Smooth muscle cell (in vitro differentiated cells): ENCODE results near the gene GRAMD1B. TPM values are rescaled to one million over a fixed set of nuclear protein-coding genes. Genes with fewer than 3 reads are reported as not detected.

Source experiments
- DNase-seq: peaks from one replicate; lab custom pipeline; 2025; ENCODE audit not compliant: unreplicated experiment; lab: John Stamatoyannopoulos, UW
- H2AFZ ChIP-seq: fragments of 200-600 bp; sonication (generic); 2 replicates; pipeline ENCODE4 v1.6.0; 2016; ENCODE audit warnings: antibody characterized with exemption, low read depth, mild to moderate bottlenecking
- H3F3A ChIP-seq: fragments of 200-600 bp; sonication (generic); 2 replicates; pipeline ENCODE4 v1.6.0; 2017; ENCODE audit warnings: antibody characterized with exemption, low read depth
- H3K27ac ChIP-seq: fragments of 200-600 bp; sonication (generic); 2 replicates; pipeline ENCODE4 v1.5.1; 2016; ENCODE audit warnings: low read depth, mild to moderate bottlenecking
- H3K27me3 ChIP-seq: fragments of 200-600 bp; sonication (generic); 2 replicates; pipeline ENCODE4 v1.6.1; 2016; ENCODE audit warnings: low read depth, mild to moderate bottlenecking
- H3K36me3 ChIP-seq: fragments of 200-600 bp; sonication (generic); 2 replicates; pipeline ENCODE4 v1.5.1; 2016; ENCODE audit warnings: low read depth
- H3K4me1 ChIP-seq: fragments of 200-600 bp; sonication (generic); 2 replicates; pipeline ENCODE4 v1.5.1; 2016; ENCODE audit warnings: low read depth
- H3K4me2 ChIP-seq: fragments of 200-600 bp; sonication (generic); 2 replicates; pipeline ENCODE4 v1.6.0; 2016; ENCODE audit warnings: mild to moderate bottlenecking
- H3K4me3 ChIP-seq: fragments of 200-600 bp; sonication (generic); 2 replicates; pipeline ENCODE4 v1.5.1; 2016; ENCODE audit warnings: mild to moderate bottlenecking
- H3K79me2 ChIP-seq: fragments of 200-600 bp; sonication (generic); 2 replicates; pipeline ENCODE4 v1.6.0; 2016; ENCODE audit warnings: low read depth, mild to moderate bottlenecking
- H3K9ac ChIP-seq: fragments of 200-600 bp; sonication (generic); 2 replicates; pipeline ENCODE4 v1.6.0; 2016; ENCODE audit warnings: low read depth
- H3K9me3 ChIP-seq: fragments of 200-600 bp; sonication (generic); replicated peaks from 2 replicates; pipeline ENCODE4 v1.5.1; 2016; ENCODE audit warnings: low read depth
- H4K20me1 ChIP-seq: fragments of 200-600 bp; sonication (generic); 2 replicates; pipeline ENCODE4 v1.6.0; 2016; ENCODE audit warnings: low read depth
- CTCF ChIP-seq: fragments of 200-600 bp; sonication (generic); IDR thresholded peaks from 2 replicates; pipeline ENCODE4 v1.5.1; 2017; ENCODE audit warnings: borderline replicate concordance, mild to moderate bottlenecking, antibody characterized with exemption; ENCODE audit not compliant: insufficient read depth, poor library complexity, severe bottlenecking
- WGBS: methylation state at CpG from one replicate; pipeline ENCODE4 v1.1.7; 2016; ENCODE audit warnings: low lambda C conversion rate; 5-methylcytosine and 5-hydroxymethylcytosine counted together
- polyA plus RNA-seq: library from polyadenylated mRNA; unstranded; fragments of >200 nt; fragmentation: Nextera tagmentation; extraction: Ambion mirVana; gene quantifications from 2 replicates; pipeline ENCODE4 v1.2.1, GENCODE V29; 2016
- total RNA-seq: library from RNA; depleted of rRNA; stranded (reverse); fragments of >200 nt; gene quantifications from 2 replicates; pipeline ENCODE4 v1.2.3, GENCODE V29; 2014

GRAMD1B gene
- total and polyA plus RNA-seq, 2 experiments from 2014 or later: 2.4 to 3.4 TPM

DNA sequence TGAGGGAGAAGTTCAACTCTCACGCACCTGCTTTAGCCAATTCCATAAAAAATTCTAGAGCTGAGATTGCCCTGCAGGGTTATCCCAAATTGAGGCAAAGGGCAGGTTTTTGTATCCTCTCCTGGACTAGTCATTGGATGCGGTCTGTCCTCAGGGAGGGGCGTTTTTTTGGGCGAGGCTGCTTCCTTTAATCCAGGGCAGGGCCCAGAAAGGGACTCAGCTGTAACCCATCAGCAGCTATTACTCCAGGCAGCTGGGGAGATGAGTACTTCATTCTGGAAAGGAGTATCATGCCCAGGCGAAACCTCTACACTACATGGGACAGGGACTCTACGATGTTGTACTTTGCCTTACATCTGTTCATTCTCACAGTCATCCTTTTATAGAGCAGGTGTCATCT, 121.0 kb downstream of the GRAMD1B start:
- H3K4me1 ChIP-seq: peaks cover 10% of the 10 kb centered on the region
- H3K27me3 ChIP-seq: no peaks in the 10 kb centered on the region
- H2AFZ ChIP-seq: no peak overlapping the region
- no peak for TF ChIP-seq CTCF
- no peak overlapping the region for H3K27ac ChIP-seq
- H3K4me3 ChIP-seq: no peak overlapping the region
- DNase-seq: no peak
- H3F3A ChIP-seq: no peaks in the 10 kb centered on the region
- H3K79me2 ChIP-seq: no peaks in the 10 kb centered on the region
- no peaks in the 10 kb centered on the region for H3K36me3 ChIP-seq
- H3K9ac ChIP-seq: no peak overlapping the region
- 98% methylated on average over 6 of the region's 6 CpGs for WGBS
- no peaks in the 10 kb centered on the region for H4K20me1 ChIP-seq
- no peak overlapping the region for H3K4me2 ChIP-seq
- no peaks in the 10 kb centered on the region for H3K9me3 ChIP-seq

DNA sequence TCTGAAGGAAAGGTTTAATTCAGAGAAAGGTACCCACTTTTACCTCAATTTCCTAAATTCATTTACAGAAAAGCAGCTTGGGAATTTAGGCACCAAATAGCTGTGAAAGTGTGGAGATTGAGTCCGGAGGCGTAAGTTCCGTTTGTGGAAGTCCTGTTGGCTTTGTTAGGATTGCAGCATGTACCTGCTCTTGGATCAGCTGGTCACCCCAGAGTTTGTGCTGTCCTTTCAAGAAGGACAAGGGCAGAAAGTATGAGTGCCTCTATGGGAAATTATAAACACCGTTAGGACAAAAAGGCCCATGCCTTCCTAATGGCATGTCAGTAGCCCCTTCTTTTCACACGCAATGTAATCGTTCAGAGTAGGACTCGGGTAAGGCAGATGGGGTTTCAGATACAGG, 126.6 kb downstream of the GRAMD1B start:
- H3K4me1 ChIP-seq: peaks cover 22% of the 10 kb centered on the region
- no peaks in the 10 kb centered on the region for H3K36me3 ChIP-seq
- DNase-seq: no peak
- H4K20me1 ChIP-seq: no peaks in the 10 kb centered on the region
- TF ChIP-seq CTCF: no peak
- H2AFZ ChIP-seq: no peak overlapping the region
- H3K4me3 ChIP-seq: no peak overlapping the region
- H3F3A ChIP-seq: no peaks in the 10 kb centered on the region
- H3K9me3 ChIP-seq: no peaks in the 10 kb centered on the region
- H3K27ac ChIP-seq: no peak overlapping the region
- no peak overlapping the region for H3K9ac ChIP-seq
- no peaks in the 10 kb centered on the region for H3K79me2 ChIP-seq
- H3K27me3 ChIP-seq: no peaks in the 10 kb centered on the region
- WGBS: 92% methylated on average over 7 of the region's 7 CpGs
- no peak overlapping the region for H3K4me2 ChIP-seq

DNA sequence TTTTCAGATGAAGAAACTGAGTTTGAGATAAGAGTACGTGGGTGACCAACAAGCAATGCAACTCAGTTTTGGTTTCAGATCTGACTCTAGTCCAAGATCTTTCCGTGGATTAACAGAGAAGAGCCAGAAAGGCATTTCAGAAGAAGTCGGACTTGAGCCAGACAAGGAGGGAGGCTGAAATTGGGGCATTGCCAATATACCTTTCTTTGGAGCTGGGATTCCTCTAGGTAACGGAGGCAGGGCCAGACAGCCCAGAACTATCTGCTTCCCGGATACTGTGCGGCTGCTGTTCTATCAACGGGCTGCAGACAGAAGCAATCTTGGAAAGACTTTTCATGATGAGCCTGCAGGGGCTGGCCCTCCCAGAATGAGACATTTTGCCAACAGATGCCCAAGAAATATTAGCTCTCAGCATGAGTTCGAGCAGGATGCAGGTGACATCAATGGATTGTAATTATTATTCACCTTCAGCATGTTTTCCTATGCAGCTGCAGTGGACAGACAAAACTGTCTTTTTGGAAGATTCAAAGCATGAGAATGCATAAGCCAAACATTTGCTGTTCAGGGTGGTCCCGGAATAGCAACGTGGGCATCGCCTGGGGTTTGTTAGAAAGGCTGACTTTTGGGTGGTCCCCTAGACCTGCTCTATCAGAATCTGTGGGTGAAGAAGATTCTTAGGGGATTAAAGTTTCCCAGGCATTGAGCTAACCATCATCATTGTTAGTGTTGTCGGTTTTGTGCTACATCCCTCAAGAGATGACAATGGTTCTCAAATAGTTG, 128.7 kb downstream of the GRAMD1B start:
- Histone ChIP-seq H3K79me2 (no peaks in the 10 kb centered on the region), H3K4me3 (no peak overlapping the region), H3K27me3 (no peaks in the 10 kb centered on the region), H3K36me3 (no peaks in the 10 kb centered on the region), H3K4me2 (peak overlapping the region; percentile 21), H3K9me3 (no peaks in the 10 kb centered on the region), H3F3A (no peaks in the 10 kb centered on the region), H3K4me1 (peaks cover 22% of the 10 kb centered on the region), H3K27ac (no peak overlapping the region), H2AFZ (no peak overlapping the region), H3K9ac (no peak overlapping the region), H4K20me1 (no peaks in the 10 kb centered on the region)
- DNase-seq: no peak
- no peak for TF ChIP-seq CTCF
- 79% methylated on average over 12 of the region's 12 CpGs for WGBS

DNA sequence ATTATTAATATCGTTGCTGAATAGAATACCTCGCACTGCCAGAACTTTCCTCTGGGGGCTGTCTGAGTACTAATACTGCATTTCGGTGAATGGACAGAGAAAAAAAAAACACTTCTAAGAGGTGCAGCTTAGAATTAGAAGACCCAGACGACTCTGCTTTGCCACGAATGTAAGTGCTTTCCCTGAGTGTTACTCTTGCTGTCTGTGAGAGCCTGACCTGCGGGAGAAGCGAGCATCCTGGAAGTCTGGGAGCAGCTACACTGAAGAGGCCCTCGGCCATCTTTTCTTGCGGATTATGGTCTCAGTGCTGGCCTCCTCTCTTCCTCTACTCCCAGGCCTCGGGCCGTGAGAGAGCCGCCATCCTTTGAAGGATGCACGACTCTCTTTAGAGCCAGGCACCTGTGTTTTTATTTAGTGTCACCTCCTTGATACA, 129.5 kb downstream of the GRAMD1B start:
- H3K79me2 ChIP-seq: no peaks in the 10 kb centered on the region
- no peak overlapping the region for H2AFZ ChIP-seq
- H3K27me3 ChIP-seq: no peaks in the 10 kb centered on the region
- peaks cover 22% of the 10 kb centered on the region for H3K4me1 ChIP-seq
- TF ChIP-seq CTCF: no peak
- no peak overlapping the region for H3K27ac ChIP-seq
- peak overlapping the region; percentile 31 for H3K4me3 ChIP-seq
- H3K9me3 ChIP-seq: no peaks in the 10 kb centered on the region
- peak overlapping the region; percentile 79 for H3K4me2 ChIP-seq
- H3K9ac ChIP-seq: no peak overlapping the region
- H3K36me3 ChIP-seq: no peaks in the 10 kb centered on the region
- H3F3A ChIP-seq: no peaks in the 10 kb centered on the region
- WGBS: 63% methylated on average over 13 of the region's 13 CpGs
- DNase-seq: no peak
- H4K20me1 ChIP-seq: no peaks in the 10 kb centered on the region
